H54 (cell line): ENCODE measurements around the gene TPSB2.
"Not testable (repeated sequence)": the region's sequence is repeated elsewhere in the genome, so short reads cannot be mapped to it uniquely, and the experiment has no call there.

ENCODE experiments used
- DNase-seq: peaks from one replicate; pipeline ENCODE4 v3.0.0; 2011; ENCODE audit warnings: low spot score, mixed read lengths; ENCODE audit not compliant: insufficient read length
- FAIRE-seq: peaks from 3 replicates; lab custom pipeline; 2011; peaks lifted over from hg19 to GRCh38; lab: Jason Lieb, UNC
- POLR2A ChIP-seq: IDR thresholded peaks from 2 replicates; pipeline ENCODE4 v1.6.1; 2011; ENCODE audit warnings: low read depth, mild to moderate bottlenecking, low read length

Gene TPSB2

GRCh38 chr16:1193143-1193824 lies 36.7 kb downstream of the TPSB2 start:
- FAIRE-seq (no peak), DNase-seq (no peak)
- TF ChIP-seq POLR2A: no peak

GRCh38 chr16:1192384-1193073 lies 37.5 kb downstream of the TPSB2 start:
- DNase-seq (no peak), FAIRE-seq (no peak)
- no peak for TF ChIP-seq POLR2A

- DNase-seq: not testable (repeated sequence)
Observed at GRCh38 chr16:1190789-1191188, 39.2 kb downstream of the TPSB2 start.

GRCh38 chr16:1189455-1189854 lies 40.5 kb downstream of the TPSB2 start:
- FAIRE-seq (no peak), DNase-seq (no peak)
- no peak for TF ChIP-seq POLR2A

More at GRCh38 chr16:1190789-1191188, 39.2 kb downstream of the TPSB2 start:
- not testable (repeated sequence) for FAIRE-seq

- DNase-seq (peak; percentile 65), FAIRE-seq (no peak)
Observed at GRCh38 chr16:1188432-1189189, 41.4 kb downstream of the TPSB2 start.

GRCh38 chr16:1185460-1186207 lies 44.4 kb downstream of the TPSB2 start:
- DNase-seq, FAIRE-seq: not testable (repeated sequence)

More at GRCh38 chr16:1188432-1189189, 41.4 kb downstream of the TPSB2 start:
- TF ChIP-seq POLR2A: no peak

GRCh38 chr16:1184980-1185379 lies 45.0 kb downstream of the TPSB2 start:
- no peak for DNase-seq
- no peak for TF ChIP-seq POLR2A
- FAIRE-seq: no peak

GRCh38 chr16:1184156-1184868 lies 45.7 kb downstream of the TPSB2 start:
- FAIRE-seq: no peak
- DNase-seq: no peak
- no peak for TF ChIP-seq POLR2A

- FAIRE-seq (no peak), DNase-seq (peak; percentile 86)
- TF ChIP-seq POLR2A: no peak
Observed at GRCh38 chr16:1182950-1183907, 46.8 kb downstream of the TPSB2 start.

- DNase-seq: peak; percentile 78
- no peak for FAIRE-seq
- TF ChIP-seq POLR2A: peak; percentile 1; the same call in 1 of the 2 replicates
Observed at GRCh38 chr16:1182316-1182671, 47.7 kb downstream of the TPSB2 start.

- no peak for TF ChIP-seq POLR2A
- FAIRE-seq (no peak), DNase-seq (no peak)
Observed at GRCh38 chr16:1181404-1182315, 48.3 kb downstream of the TPSB2 start.
